Right atrium auricular region (tissue), 2 donors: ENCODE data around the gene IL21R. TPM values are rescaled to one million over a fixed set of nuclear protein-coding genes. Genes with fewer than 3 reads are reported as not detected.

Source experiments
- DNase-seq: peaks from one replicate; pipeline ENCODE4 v3.0.0-alpha.2; 2019; ENCODE audit warnings: low spot score
- H3K27ac ChIP-seq, 2 donors: fragments of 200-600 bp; sonication (generic); 1 replicate in 1 of 2; 2 replicates in 1 of 2; pipeline ENCODE4 v1.5.1; 2016 to 2019
- H3K27me3 ChIP-seq, 2 donors: fragments of 200-600 bp; sonication (generic); one replicate each; pipeline versions ENCODE4 v1.5.1 to v1.6.0; 2017 to 2019
- H3K36me3 ChIP-seq: fragments of 200-600 bp; sonication (generic); one replicate; pipeline ENCODE4 v1.5.1; 2016
- H3K4me1 ChIP-seq, 2 donors: fragments of 200-600 bp; sonication (generic); one replicate each; pipeline versions ENCODE4 v1.5.1 to v1.6.0; 2017 to 2019
- H3K4me3 ChIP-seq, 2 donors: fragments of 200-600 bp; sonication (generic); 1 replicate in 1 of 2; 2 replicates in 1 of 2; pipeline ENCODE4 v1.5.1; 2017 to 2019; ENCODE audit warnings: mild to moderate bottlenecking in 1 of 2, moderate library complexity in 1 of 2
- H3K9me3 ChIP-seq, 2 donors: fragments of 200-600 bp; sonication (generic); one replicate each; pipeline ENCODE4 v1.5.1; 2019
- total RNA-seq, 2 donors: library from RNA; depleted of rRNA; stranded (reverse); fragments of >200 nt; gene quantifications; one replicate each; pipeline ENCODE4 v1.1.0, GENCODE V29; 2016
- TF ChIP-seq, protein P1 (sequence below), 2 donors: fragments of 200-600 bp; sonication (generic); IDR thresholded peaks; one replicate each; pipeline ENCODE4 v1.5.1; 2019; ENCODE audit warnings: antibody characterized with exemption in 2 of 2

Gene IL21R
- total RNA-seq, 2 donors from 2014 or later, result 0.07 to 1.3 TPM

GRCh38 chr16:27461483-27462171 lies 59.7 kb downstream of the IL21R start:
- Histone ChIP-seq H3K4me1 (peaks cover 0 to 29% of the 10 kb centered on the region in 2 donors), H3K27me3 (no peaks in the 10 kb centered on the region), H3K9me3 (no peaks in the 10 kb centered on the region), H3K27ac (no peak overlapping the region), H3K36me3 (peaks cover 68% of the 10 kb centered on the region), H3K4me3 (no peak overlapping the region)
- no peak for DNase-seq
- TF ChIP-seq, protein P1, sequence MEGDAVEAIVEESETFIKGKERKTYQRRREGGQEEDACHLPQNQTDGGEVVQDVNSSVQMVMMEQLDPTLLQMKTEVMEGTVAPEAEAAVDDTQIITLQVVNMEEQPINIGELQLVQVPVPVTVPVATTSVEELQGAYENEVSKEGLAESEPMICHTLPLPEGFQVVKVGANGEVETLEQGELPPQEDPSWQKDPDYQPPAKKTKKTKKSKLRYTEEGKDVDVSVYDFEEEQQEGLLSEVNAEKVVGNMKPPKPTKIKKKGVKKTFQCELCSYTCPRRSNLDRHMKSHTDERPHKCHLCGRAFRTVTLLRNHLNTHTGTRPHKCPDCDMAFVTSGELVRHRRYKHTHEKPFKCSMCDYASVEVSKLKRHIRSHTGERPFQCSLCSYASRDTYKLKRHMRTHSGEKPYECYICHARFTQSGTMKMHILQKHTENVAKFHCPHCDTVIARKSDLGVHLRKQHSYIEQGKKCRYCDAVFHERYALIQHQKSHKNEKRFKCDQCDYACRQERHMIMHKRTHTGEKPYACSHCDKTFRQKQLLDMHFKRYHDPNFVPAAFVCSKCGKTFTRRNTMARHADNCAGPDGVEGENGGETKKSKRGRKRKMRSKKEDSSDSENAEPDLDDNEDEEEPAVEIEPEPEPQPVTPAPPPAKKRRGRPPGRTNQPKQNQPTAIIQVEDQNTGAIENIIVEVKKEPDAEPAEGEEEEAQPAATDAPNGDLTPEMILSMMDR (IDR thresholded peaks at IDR 0.05), result no peak

- H3K36me3 ChIP-seq, result peaks cover 75% of the 10 kb centered on the region
- no peak overlapping the region for H3K27ac ChIP-seq
- TF ChIP-seq, protein P1 (IDR thresholded peaks at IDR 0.05), result no peak
- no peak for DNase-seq
- H3K4me3 ChIP-seq, result no peak overlapping the region
- peaks cover 0 to 24% of the 10 kb centered on the region in 2 donors for H3K4me1 ChIP-seq
- H3K27me3 ChIP-seq, result no peaks in the 10 kb centered on the region
- no peaks in the 10 kb centered on the region for H3K9me3 ChIP-seq
Observed at GRCh38 chr16:27462200-27462845, 60.3 kb downstream of the IL21R start.

- Histone ChIP-seq H3K9me3 (no peaks in the 10 kb centered on the region), H3K4me3 (no peak overlapping the region), H3K27ac (no peak overlapping the region), H3K27me3 (no peaks in the 10 kb centered on the region), H3K4me1 (peaks cover 0 to 23% of the 10 kb centered on the region in 2 donors), H3K36me3 (peaks cover 82% of the 10 kb centered on the region)
- TF ChIP-seq, protein P1 (IDR thresholded peaks at IDR 0.05), result no peak
- DNase-seq, result no peak
Observed at GRCh38 chr16:27462846-27463682, 61.1 kb downstream of the IL21R start.

- H3K36me3 ChIP-seq, result peaks cover 91% of the 10 kb centered on the region
- H3K27ac ChIP-seq, result no peak overlapping the region
- no peaks in the 10 kb centered on the region for H3K27me3 ChIP-seq
- H3K4me3 ChIP-seq, result no peak overlapping the region
- TF ChIP-seq, protein P1 (IDR thresholded peaks at IDR 0.05), result no peak
- H3K9me3 ChIP-seq, result no peaks in the 10 kb centered on the region
- DNase-seq, result no peak
- peaks cover 0 to 23% of the 10 kb centered on the region in 2 donors for H3K4me1 ChIP-seq
Observed at GRCh38 chr16:27463741-27464591, 62.0 kb downstream of the IL21R start.
